ENCODE measurements around the gene AKT3. TPM values are rescaled to one million over a fixed set of nuclear protein-coding genes. Genes with fewer than 3 reads are reported as not detected.

Gene AKT3
- total RNA-seq, 1 donor from 2014 or later = 36.2 TPM

- peaks cover 15% of the 10 kb centered on the region for H4K20me1 ChIP-seq (ENCODE audit: low read depth)
- no peak overlapping the region for H3K9ac ChIP-seq
- peaks cover 11% of the 10 kb centered on the region for H3F3A ChIP-seq (ENCODE audit: low read depth)
- no peak overlapping the region for H3K27ac ChIP-seq
- H3K9me3 Mint-ChIP-seq = no peaks in the 10 kb centered on the region
- DNase-seq (ENCODE audit: low spot score) = no peak
- H3K27me3 Mint-ChIP-seq (ENCODE audit: insufficient read depth, low read depth) = peaks cover 2% of the 10 kb centered on the region
- H3K27ac Mint-ChIP-seq = no peak overlapping the region
- H3K79me2 ChIP-seq (ENCODE audit: low read depth) = no peaks in the 10 kb centered on the region
- H3K4me3 Mint-ChIP-seq = no peak overlapping the region
- no peaks in the 10 kb centered on the region for H3K36me3 Mint-ChIP-seq
- no peaks in the 10 kb centered on the region for H3K36me3 ChIP-seq
- H3K4me1 Mint-ChIP-seq = peaks cover 43% of the 10 kb centered on the region
- H2AFZ ChIP-seq (replicated peaks) = no peak overlapping the region
- H3K27me3 ChIP-seq = no peaks in the 10 kb centered on the region
- no peak overlapping the region for H3K4me2 ChIP-seq
- H3K9me3 ChIP-seq (ENCODE audit: low read depth) = no peaks in the 10 kb centered on the region
- TF ChIP-seq EZH2 (IDR thresholded peaks at IDR 0.05) (no peak), EZH2phosphoT487 (IDR thresholded peaks at IDR 0.05) (no peak), CTCF (IDR thresholded peaks at IDR 0.05) (no peak)
- H3K4me1 ChIP-seq = peaks cover 37% of the 10 kb centered on the region
- no peak overlapping the region for H3K4me3 ChIP-seq
Observed at GRCh38 chr1:243735457-243735856, 114.6 kb downstream of the AKT3 start.

GRCh38 chr1:243734308-243734695, 115.7 kb downstream of the AKT3 start:
- H3K4me3 ChIP-seq = no peak overlapping the region
- no peaks in the 10 kb centered on the region for H3K79me2 ChIP-seq (ENCODE audit: low read depth)
- Mint-ChIP-seq H3K4me3 (no peak overlapping the region), H3K4me1 (peaks cover 31% of the 10 kb centered on the region), H3K27ac (no peak overlapping the region), H3K36me3 (peaks cover 2% of the 10 kb centered on the region), H3K9me3 (no peaks in the 10 kb centered on the region), H3K27me3 (ENCODE audit: insufficient read depth, low read depth) (peaks cover 2% of the 10 kb centered on the region)
- H3K27ac ChIP-seq = no peak overlapping the region
- peaks cover 26% of the 10 kb centered on the region for H3K4me1 ChIP-seq
- no peaks in the 10 kb centered on the region for H3K27me3 ChIP-seq
- no peaks in the 10 kb centered on the region for H3K36me3 ChIP-seq
- H2AFZ ChIP-seq (replicated peaks) = no peak overlapping the region
- H3K9ac ChIP-seq = no peak overlapping the region
- no peaks in the 10 kb centered on the region for H3F3A ChIP-seq (ENCODE audit: low read depth)
- TF ChIP-seq EZH2phosphoT487 (IDR thresholded peaks at IDR 0.05) (no peak), CTCF (IDR thresholded peaks at IDR 0.05) (no peak), EZH2 (IDR thresholded peaks at IDR 0.05) (no peak)
- H3K9me3 ChIP-seq (ENCODE audit: low read depth) = no peaks in the 10 kb centered on the region
- DNase-seq (ENCODE audit: low spot score) = no peak
- no peak overlapping the region for H3K4me2 ChIP-seq
- peaks cover 15% of the 10 kb centered on the region for H4K20me1 ChIP-seq (ENCODE audit: low read depth)

GRCh38 chr1:243733670-243734307, 116.3 kb downstream of the AKT3 start:
- Mint-ChIP-seq H3K4me3 (no peak overlapping the region), H3K27me3 (ENCODE audit: insufficient read depth, low read depth) (peaks cover 2% of the 10 kb centered on the region), H3K9me3 (no peaks in the 10 kb centered on the region), H3K27ac (no peak overlapping the region), H3K4me1 (peaks cover 28% of the 10 kb centered on the region), H3K36me3 (peaks cover 2% of the 10 kb centered on the region)
- Histone ChIP-seq H3K4me2 (no peak overlapping the region), H3F3A (ENCODE audit: low read depth) (no peaks in the 10 kb centered on the region), H4K20me1 (ENCODE audit: low read depth) (peaks cover 13% of the 10 kb centered on the region), H3K9me3 (ENCODE audit: low read depth) (no peaks in the 10 kb centered on the region), H3K4me3 (no peak overlapping the region), H3K9ac (no peak overlapping the region), H3K36me3 (no peaks in the 10 kb centered on the region), H3K27me3 (no peaks in the 10 kb centered on the region), H3K27ac (no peak overlapping the region), H2AFZ (replicated peaks) (no peak overlapping the region), H3K79me2 (ENCODE audit: low read depth) (no peaks in the 10 kb centered on the region), H3K4me1 (peaks cover 21% of the 10 kb centered on the region)
- TF ChIP-seq EZH2 (IDR thresholded peaks at IDR 0.05) = no peak
- no peak for TF ChIP-seq CTCF (IDR thresholded peaks at IDR 0.05)
- TF ChIP-seq EZH2phosphoT487 (IDR thresholded peaks at IDR 0.05) = no peak
- DNase-seq (ENCODE audit: low spot score) = no peak

All from neural progenitor cell (in vitro differentiated cells).